Dermis blood vessel endothelial cell (primary cell): ENCODE data around the gene AGO4. TPM values are rescaled to one million over a fixed set of nuclear protein-coding genes. Genes with fewer than 3 reads are reported as not detected.
"Not testable (repeated sequence)": the region's sequence is repeated elsewhere in the genome, so short reads cannot be mapped to it uniquely, and the experiment has no call there.

Experiments
- DNase-seq: peaks from one replicate; pipeline ENCODE4 v3.0.0; 2010
- total RNA-seq: library from RNA; depleted of rRNA; stranded (reverse); fragments of >200 nt; gene quantifications from 2 replicates; pipeline ENCODE4 v1.2.3, GENCODE V29; 2014

AGO4 gene
- total RNA-seq, 1 donor from 2014 or later, result 29.3 TPM

DNA sequence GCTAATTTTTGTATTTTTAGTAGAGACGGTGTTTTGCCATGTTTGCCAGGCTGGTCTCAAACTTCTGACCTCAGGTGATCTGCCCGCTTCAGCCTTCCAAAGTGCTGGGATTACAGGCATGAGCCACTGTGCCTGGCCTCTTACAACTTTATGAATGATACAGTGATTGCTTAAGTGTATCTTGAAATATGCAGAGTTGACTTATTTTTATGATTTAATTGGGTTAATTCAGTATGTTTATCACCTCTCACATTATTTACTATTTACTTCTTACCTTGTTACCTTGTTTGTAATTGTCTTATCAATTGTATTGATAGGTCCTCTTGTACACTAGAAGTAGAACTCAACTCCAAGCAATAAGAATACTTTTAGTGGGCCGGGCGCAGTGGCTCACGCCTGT, 4.9 kb downstream of the AGO4 start:
- DNase-seq, result not testable (repeated sequence)

- no peak for DNase-seq
These were observed 17.4 kb downstream of the AGO4 start for GRCh38 chr1:35825255-35825654.

GRCh38 chr1:35832276-35832905, 24.6 kb downstream of the AGO4 start:
- DNase-seq, result no peak

GRCh38 chr1:35833395-35833794, 25.6 kb downstream of the AGO4 start:
- no peak for DNase-seq

- no peak for DNase-seq
These were observed 26.4 kb downstream of the AGO4 start for GRCh38 chr1:35834218-35834617.

- DNase-seq, result no peak
These were observed 27.6 kb downstream of the AGO4 start for GRCh38 chr1:35835398-35835797.

DNA sequence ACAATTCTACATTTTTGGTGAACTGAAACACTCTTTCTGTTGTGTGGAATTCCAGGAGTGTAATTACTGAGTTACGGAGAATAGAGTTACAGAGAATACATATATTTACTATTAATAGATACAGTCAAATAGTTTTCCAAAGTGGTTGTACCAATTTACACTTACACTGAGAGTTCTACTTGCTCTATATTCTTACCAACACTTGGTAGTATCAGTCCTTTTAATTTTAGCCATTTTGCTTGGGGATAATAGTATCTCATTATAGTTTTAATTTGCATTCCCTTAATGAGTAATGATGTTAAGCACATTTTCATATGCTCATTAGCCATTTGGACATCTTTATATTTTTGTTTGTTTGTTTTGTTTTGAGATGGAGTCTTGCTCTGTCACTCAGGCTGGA, 28.9 kb downstream of the AGO4 start:
- DNase-seq, result no peak

DNA sequence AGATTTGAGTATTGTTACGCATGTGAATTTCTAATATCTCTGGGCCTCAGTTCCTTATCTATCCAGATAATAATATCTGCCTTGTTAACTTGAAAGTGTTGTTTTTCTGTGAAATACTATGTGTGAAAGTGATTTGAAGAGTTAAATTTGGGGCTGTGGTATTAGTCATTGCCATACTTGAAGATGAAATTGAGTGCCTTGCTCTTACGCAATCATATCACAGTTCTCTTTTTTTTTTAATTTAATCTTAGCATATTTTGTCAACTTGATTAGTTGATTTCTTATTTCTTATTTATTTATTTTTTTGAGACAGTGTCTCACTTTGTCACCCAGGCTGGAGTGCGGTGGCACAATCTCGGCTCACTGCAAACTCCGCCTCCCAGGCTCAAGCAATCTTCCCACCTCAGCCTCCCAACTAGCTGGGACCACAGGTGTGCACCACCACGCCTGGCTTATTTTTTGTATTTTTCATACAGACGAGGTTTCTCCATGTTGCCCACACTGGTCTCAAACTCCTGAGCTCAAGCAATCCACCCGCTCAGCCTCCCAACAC, 31.0 kb downstream of the AGO4 start:
- no peak for DNase-seq

DNA sequence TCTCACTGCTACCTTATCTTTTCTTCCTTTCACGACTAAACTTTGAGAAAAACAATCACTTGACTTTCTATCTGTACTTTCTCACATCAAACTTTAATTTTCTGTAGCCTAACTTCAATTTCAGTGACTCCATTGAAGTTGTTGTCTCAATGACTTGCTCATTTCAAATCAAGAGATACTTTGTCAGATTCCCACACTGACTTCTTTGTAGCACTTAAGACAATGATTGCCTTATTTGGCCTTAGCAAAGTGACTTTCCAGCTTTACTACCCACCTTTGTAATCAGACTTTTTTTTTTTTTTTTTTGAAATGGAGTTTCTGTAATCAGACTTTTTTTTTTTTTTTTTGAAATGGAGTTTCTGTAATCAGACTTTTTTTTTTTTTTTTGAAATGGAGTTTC, 37.0 kb downstream of the AGO4 start:
- DNase-seq, result no peak

DNA sequence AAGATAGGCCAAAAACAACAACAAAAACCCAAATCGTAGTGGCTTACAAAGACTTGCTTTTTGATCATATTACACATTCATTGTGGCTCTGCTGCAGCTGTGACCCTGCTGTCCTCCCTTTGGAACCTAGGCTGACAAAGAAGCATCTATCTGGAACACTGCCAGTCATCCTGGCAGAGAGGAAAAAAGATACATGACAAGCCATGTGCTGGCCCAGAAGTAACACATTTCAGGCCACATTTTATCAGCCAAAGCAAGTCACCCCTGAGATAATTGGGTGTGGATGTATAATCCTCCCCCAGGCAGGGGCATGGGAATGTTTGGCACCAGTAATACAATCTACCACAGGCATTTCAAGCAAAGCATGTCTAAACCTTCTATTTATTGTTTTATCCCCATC, 38.0 kb downstream of the AGO4 start:
- no peak for DNase-seq

- DNase-seq, result peak; percentile 34
These were observed 40.2 kb downstream of the AGO4 start for GRCh38 chr1:35847935-35848565.

GRCh38 chr1:35850051-35850450, 42.2 kb downstream of the AGO4 start:
- DNase-seq, result no peak

- no peak for DNase-seq
These were observed 42.9 kb downstream of the AGO4 start for GRCh38 chr1:35850716-35851115.

DNA sequence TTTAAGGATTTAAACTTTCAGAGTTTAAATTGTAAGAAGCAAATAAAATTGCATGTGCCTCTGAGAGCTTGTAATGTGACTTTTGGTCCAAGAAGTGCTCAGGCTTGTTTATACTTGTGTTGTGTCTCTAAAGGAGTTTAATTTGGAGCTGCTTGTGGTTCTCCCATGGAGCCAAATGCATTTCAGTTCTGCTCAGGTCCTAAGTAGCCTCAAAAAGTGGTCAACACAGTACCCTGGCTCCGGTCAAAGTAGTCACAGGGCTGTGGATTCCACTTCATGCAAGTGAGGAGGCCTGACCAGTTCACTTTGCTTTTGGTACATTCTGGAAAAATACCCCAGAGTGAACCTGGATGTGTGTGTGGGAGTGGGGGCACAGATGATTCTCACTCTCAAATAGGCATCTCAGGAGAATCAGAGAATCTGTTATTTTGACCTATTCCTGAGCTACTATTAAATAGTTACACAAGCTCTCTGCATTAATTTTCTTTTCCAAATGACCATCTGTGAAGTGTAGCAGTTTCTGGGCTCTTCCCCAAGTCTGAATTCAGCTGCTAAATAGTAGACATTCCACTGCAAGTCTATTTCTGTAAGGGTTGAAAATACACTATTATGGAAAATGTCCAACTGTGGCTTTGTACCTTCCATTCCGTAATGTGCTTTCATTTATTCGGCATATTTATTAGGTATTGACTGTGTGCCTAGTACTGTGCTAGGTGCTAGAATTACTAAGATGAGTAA, 43.5 kb downstream of the AGO4 start:
- DNase-seq, result no peak

GRCh38 chr1:35852241-35852640, 44.4 kb downstream of the AGO4 start:
- no peak for DNase-seq

DNA sequence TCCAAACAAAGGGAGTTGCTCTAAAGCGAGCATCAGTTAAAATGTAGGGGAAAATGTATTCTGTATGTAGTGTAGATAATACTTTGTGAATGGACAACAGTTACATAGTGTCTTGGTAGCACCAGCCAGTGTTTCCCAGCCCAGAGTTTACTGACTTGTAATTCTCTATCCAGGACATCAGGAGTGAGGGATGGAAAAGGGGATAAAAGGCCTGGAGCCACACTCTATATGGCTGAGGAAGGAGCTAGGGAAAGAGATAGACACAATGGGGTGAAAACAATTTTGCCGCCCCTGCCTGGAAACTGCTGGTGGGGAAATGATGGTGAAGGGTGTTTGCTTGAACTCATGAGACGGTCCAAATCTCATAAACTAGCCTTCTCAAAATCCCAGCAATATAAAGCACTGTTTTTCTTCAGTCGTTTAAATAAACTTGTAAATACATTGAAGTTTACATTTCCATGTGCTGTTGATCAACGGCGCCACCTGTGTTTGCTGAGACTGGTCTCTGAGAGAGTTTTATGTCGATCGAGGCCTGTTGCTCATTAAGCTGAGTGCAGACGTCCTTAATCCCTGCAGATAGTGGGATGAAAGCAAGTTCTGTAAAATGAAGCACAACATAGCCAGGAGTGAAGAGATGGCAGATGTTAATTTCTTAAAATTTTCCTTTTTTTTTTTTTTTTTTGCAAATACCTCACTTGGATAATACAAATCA, 47.3 kb downstream of the AGO4 start:
- DNase-seq, result no peak

GRCh38 chr1:35856964-35857363, 49.1 kb downstream of the AGO4 start:
- DNase-seq, result no peak

DNA sequence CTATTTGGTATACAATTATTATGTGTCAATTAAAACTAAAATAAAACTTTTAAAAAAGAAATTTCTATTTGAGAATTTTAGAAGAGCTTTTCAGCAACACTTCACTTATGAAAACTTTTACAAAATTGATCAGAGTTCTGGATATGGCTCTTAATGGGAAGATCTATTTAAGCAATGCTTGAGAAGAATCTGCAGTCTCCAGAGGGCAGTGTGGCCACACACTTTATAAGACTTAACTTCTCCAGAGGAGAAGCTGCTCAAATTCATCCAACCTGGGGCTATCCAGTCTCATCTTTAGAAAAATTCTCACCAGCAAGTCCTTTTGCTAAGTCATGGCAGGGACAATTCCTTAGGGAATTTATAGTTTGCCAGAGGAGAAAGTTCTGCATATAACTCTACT, 50.0 kb downstream of the AGO4 start:
- peak; percentile 40 for DNase-seq

DNA sequence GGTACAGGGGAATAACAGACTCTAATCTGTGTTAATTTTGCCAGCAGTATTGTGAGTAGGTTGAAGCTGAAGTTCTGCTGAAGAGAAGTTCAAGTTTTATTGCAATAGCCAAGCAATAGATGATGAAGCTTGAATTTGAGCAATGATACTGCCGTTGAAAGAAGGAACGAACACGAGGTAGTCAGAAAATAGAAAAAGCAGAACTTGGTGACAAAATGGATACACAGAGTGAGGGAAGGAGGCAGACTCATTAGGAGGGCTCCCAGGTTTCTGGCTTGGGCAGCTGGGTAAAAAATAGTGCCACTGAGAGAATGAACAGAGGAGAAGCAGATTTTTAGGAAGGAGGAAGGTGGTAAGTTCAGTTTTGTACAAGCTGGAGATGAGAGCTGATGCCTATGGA, 52.9 kb downstream of the AGO4 start:
- no peak for DNase-seq

DNA sequence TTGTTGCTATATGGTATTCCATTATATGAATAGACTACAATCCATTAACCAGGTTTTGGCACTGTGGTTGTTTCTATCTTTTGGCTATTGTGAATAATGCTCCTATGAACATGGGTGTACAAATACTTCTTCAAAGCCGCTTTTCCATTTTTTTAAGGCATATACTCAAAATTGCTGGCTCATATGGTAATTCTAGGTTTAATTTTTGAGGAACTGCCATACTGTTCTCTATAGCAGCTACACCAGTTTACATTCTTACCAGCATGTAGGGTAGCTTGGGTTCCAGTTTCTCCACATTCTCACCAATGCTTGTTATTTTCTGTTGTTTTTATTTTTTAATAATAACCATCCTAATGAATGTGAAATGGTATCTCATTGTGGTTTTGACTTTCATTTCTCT, 55.3 kb downstream of the AGO4 start:
- no peak for DNase-seq

DNA sequence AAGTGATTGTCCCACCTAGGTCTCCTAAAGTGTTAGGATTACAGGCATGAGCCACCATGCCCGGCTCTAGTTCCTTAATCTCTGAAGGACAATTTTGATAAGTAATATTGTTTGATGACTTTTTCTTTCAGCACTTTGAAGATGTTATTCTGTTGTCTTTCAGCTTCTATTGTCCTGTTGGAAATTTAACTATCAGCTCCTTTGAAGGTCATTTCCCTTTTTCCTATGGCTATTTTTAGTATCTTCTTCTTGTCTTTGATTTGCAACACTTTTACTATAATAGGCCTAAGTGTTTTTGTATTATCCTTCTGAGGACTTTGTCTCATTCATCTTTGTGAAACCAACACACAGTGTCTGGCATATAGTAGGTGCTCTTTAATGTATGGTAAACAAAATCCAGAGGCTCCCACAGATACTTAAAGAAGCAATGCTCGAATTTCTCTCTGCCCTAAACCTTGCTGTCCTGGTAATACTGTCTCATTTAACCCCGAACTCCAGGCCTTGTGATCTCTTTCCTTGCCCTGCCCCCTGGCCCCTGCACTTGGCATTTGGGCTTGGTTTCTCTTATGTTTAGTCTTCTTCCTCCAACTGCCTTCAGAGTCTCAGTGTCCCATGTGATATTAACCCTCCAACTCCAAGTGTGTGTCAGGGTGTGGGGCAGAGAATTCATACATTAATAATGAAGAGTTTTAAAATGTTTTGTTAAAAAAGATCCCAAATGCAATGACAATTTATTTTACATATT, 56.2 kb downstream of the AGO4 start:
- no peak for DNase-seq

- DNase-seq, result no peak
These were observed 57.0 kb downstream of the AGO4 start for GRCh38 chr1:35864813-35865212.
